ENCODE measurements around the gene RCAN2.

DNA sequence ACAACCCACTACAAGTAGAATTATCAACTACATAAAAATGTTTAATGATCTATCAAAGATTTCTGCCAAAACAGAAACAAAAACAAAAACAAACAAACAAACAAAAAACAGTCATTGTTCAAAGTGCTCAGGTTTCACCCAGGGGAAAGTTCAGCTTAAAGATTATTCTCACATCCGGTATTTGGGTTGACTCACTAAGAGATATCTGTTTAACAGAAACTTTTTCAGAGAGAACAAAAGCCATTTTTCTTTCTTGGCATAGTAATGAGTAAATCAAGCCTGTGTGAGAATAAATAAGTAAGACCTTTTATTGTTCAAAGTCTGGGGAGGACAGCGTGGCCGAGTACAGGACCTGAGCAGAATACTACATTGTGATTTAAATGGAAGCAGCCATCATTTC lies 143.6 kb downstream of the RCAN2 start:
- TF ChIP-seq, protein P1, sequence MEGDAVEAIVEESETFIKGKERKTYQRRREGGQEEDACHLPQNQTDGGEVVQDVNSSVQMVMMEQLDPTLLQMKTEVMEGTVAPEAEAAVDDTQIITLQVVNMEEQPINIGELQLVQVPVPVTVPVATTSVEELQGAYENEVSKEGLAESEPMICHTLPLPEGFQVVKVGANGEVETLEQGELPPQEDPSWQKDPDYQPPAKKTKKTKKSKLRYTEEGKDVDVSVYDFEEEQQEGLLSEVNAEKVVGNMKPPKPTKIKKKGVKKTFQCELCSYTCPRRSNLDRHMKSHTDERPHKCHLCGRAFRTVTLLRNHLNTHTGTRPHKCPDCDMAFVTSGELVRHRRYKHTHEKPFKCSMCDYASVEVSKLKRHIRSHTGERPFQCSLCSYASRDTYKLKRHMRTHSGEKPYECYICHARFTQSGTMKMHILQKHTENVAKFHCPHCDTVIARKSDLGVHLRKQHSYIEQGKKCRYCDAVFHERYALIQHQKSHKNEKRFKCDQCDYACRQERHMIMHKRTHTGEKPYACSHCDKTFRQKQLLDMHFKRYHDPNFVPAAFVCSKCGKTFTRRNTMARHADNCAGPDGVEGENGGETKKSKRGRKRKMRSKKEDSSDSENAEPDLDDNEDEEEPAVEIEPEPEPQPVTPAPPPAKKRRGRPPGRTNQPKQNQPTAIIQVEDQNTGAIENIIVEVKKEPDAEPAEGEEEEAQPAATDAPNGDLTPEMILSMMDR (IDR thresholded peaks at IDR 0.05; ENCODE audit: poor library complexity, severe bottlenecking) = no peak
- TF ChIP-seq EP300 (conservative IDR thresholded peaks at IDR 0.05; ENCODE audit: poor library complexity, severe bottlenecking) (no peak), POLR2AphosphoS5 (IDR thresholded peaks at IDR 0.05) (no peak), EZH2 (IDR thresholded peaks at IDR 0.05; ENCODE audit: borderline replicate concordance, insufficient read depth, low read length, poor library complexity, severe bottlenecking) (no peak)
